Stomach (tissue), 4 donors: ENCODE data around the gene DCLRE1C.
"Not testable (repeated sequence)": the region's sequence is repeated elsewhere in the genome, so short reads cannot be mapped to it uniquely, and the experiment has no call there.

Source experiments
- CTCF ChIP-seq, 7 experiments: fragments of 450-650 bp in 4 of 7; fragments of 200-600 bp in 3 of 7; sonication (generic) in 3 of 7; IDR thresholded peaks; one replicate each; pipeline ENCODE4 v1.5.1; 2016 to 2019; ENCODE audit warnings: antibody characterized with exemption in 7 of 7, control low read depth in 2 of 7, mild to moderate bottlenecking in 1 of 7
- POLR2AphosphoS5 ChIP-seq, 3 donors: sonication (generic); formaldehyde crosslinking; IDR thresholded peaks; one replicate each; pipeline ENCODE4 v1.6.1; 2016; ENCODE audit warnings: antibody characterized with exemption in 3 of 3

GRCh38 chr10:14974153-14974998 is 20.5 kb upstream of the DCLRE1C start:
- TF ChIP-seq CTCF, POLR2AphosphoS5 (IDR thresholded peaks at IDR 0.05): not testable (repeated sequence)
